ENCODE results near the gene KRTAP4-9. TPM values are rescaled to one million over a fixed set of nuclear protein-coding genes. Genes with fewer than 3 reads are reported as not detected.
"Not testable (repeated sequence)": the region's sequence is repeated elsewhere in the genome, so short reads cannot be mapped to it uniquely, and the experiment has no call there.

Gene KRTAP4-9
- total and polyA plus RNA-seq, 4 donors, result not detected

GRCh38 chr17:41111151-41111885, 6.1 kb downstream of the KRTAP4-9 start:
- WGBS, 2 donors, result 61 to 76% methylated on average over 2 of the region's 2 CpGs
- no peak overlapping the region for H3K9ac ChIP-seq (ENCODE audit: insufficient read depth in 1 of 2, low read length in 2 of 2)

DNA sequence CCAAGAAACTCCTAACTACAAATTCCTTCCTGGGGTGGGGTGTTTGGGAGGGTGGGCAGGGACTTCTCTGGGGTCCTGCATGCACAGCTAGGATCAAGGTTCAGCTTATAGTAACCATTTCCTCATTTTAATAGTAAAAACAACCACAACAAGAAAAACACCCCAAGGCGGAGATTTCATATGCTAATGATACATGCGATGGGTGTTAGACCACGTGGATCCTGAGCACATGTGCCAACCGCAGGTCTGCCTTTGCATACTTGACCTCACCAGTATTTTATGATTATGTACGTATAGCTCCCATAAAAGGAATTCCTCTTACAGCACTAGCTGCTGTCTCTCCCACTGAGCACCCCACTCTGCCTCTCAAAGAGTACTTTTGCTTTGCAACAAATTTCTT, 11.1 kb downstream of the KRTAP4-9 start:
- H3K27ac ChIP-seq (ENCODE audit: low read depth in 1 of 2, low read length in 1 of 2), result no peak overlapping the region
- no peaks in the 10 kb centered on the region for H3K36me3 ChIP-seq (ENCODE audit: control insufficient read depth in 4 of 4, insufficient read depth in 4 of 4, low read length in 4 of 4)
- ATAC-seq (ENCODE audit: insufficient read depth, low FRiP score) (no peak), DNase-seq (no peak)
- H3K4me1 ChIP-seq (ENCODE audit: control insufficient read depth in 5 of 5, insufficient read depth in 5 of 5, low read length in 5 of 5), result no peaks in the 10 kb centered on the region
- H3K4me3 ChIP-seq, result no peak overlapping the region
- no peak overlapping the region for H3K9ac ChIP-seq (ENCODE audit: insufficient read depth in 1 of 2, low read length in 2 of 2)
- no peak for TF ChIP-seq CTCF (IDR thresholded peaks at IDR 0.05; ENCODE audit: control extremely low read depth, extremely low read depth)
- H3K27me3 ChIP-seq (ENCODE audit: control insufficient read depth in 3 of 3, insufficient read depth in 3 of 3, low read length in 2 of 3), result no peaks in the 10 kb centered on the region
- WGBS, 2 donors, result 45 to 71% methylated on average over 5 of the region's 5 CpGs
- peaks cover 0 to 2% (median 0%) of the 10 kb centered on the region in 4 donors for H3K9me3 ChIP-seq (ENCODE audit: control insufficient read depth in 4 of 4, insufficient read depth in 3 of 4, low read length in 3 of 4)

More at GRCh38 chr17:41111151-41111885, 6.1 kb downstream of the KRTAP4-9 start:
- Histone ChIP-seq H3K4me3 (no peak overlapping the region), H3K9me3 (ENCODE audit: control insufficient read depth in 4 of 4, insufficient read depth in 3 of 4, low read length in 3 of 4) (peaks cover 0 to 2% (median 0%) of the 10 kb centered on the region in 4 donors), H3K36me3 (ENCODE audit: control insufficient read depth in 4 of 4, insufficient read depth in 4 of 4, low read length in 4 of 4) (no peaks in the 10 kb centered on the region), H3K27ac (ENCODE audit: low read depth in 1 of 2, low read length in 1 of 2) (no peak overlapping the region), H3K27me3 (ENCODE audit: control insufficient read depth in 3 of 3, insufficient read depth in 3 of 3, low read length in 2 of 3) (no peaks in the 10 kb centered on the region), H3K4me1 (ENCODE audit: control insufficient read depth in 5 of 5, insufficient read depth in 5 of 5, low read length in 5 of 5) (peaks cover 0 to 1% (median 0%) of the 10 kb centered on the region in 5 donors)
- no peak for TF ChIP-seq CTCF (IDR thresholded peaks at IDR 0.05; ENCODE audit: control extremely low read depth, extremely low read depth)
- no peak for ATAC-seq (ENCODE audit: insufficient read depth, low FRiP score)
- no peak for DNase-seq

DNA sequence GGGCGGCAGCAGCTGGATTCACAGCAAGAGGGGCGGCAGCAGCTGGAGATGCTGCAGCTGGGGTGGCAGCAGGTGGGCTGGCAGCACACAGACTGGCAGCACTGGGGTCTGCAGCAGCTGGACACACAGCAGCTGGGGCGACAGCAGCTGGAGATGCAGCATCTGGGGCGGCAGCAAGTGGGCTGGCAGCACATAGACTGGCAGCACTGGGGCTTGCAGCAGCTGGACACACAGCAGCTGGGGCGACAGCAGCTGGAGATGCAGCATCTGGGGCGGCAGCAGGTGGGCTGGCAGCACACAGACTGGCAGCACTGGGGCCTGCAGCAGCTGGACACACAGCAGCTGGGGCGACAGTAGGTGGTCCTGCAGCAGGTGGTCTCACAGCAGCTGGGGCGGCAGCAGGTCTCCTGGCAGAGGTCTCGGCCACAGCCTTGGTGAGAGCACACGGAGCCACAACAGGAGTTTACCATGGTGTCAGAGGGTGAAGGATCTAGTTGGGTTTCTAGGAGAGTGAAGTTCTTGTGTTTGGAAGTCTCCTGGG, 12.7 kb downstream of the KRTAP4-9 start, which contains the start of gene KRTAP4-11:
TSS of gene KRTAP4-11 (minus strand) at position 528 of the 541 bp plus-strand sequence. CDS start at position 470, 58 bp downstream.
- 77 to 88% methylated on average over 10 of the region's 10 CpGs for WGBS, 2 donors
- H3K4me1 ChIP-seq (ENCODE audit: control insufficient read depth in 5 of 5, insufficient read depth in 5 of 5, low read length in 5 of 5); H3K27ac ChIP-seq (ENCODE audit: low read depth in 1 of 2, low read length in 1 of 2); H3K27me3 ChIP-seq (ENCODE audit: control insufficient read depth in 3 of 3, insufficient read depth in 3 of 3, low read length in 2 of 3); ATAC-seq (ENCODE audit: insufficient read depth, low FRiP score); DNase-seq; H3K9me3 ChIP-seq (ENCODE audit: control insufficient read depth in 4 of 4, insufficient read depth in 3 of 4, low read length in 3 of 4); H3K36me3 ChIP-seq (ENCODE audit: control insufficient read depth in 4 of 4, insufficient read depth in 4 of 4, low read length in 4 of 4); H3K4me3 ChIP-seq; H3K9ac ChIP-seq (ENCODE audit: insufficient read depth in 1 of 2, low read length in 2 of 2): not testable (repeated sequence)

GRCh38 chr17:41118721-41119120, 13.5 kb downstream of the KRTAP4-9 start:
- Histone ChIP-seq H3K9ac (ENCODE audit: insufficient read depth in 1 of 2, low read length in 2 of 2) (no peak overlapping the region), H3K27ac (ENCODE audit: low read depth in 1 of 2, low read length in 1 of 2) (no peak overlapping the region), H3K36me3 (ENCODE audit: control insufficient read depth in 4 of 4, insufficient read depth in 4 of 4, low read length in 4 of 4) (no peaks in the 10 kb centered on the region), H3K4me1 (ENCODE audit: control insufficient read depth in 5 of 5, insufficient read depth in 5 of 5, low read length in 5 of 5) (no peaks in the 10 kb centered on the region), H3K9me3 (ENCODE audit: control insufficient read depth in 4 of 4, insufficient read depth in 3 of 4, low read length in 3 of 4) (peaks cover 0 to 3% (median 1%) of the 10 kb centered on the region in 4 donors), H3K4me3 (no peak overlapping the region), H3K27me3 (ENCODE audit: control insufficient read depth in 3 of 3, insufficient read depth in 3 of 3, low read length in 2 of 3) (no peaks in the 10 kb centered on the region)
- DNase-seq, result no peak
- WGBS, 2 donors, result 93 to 96% methylated on average over 4 of the region's 4 CpGs
- no peak for ATAC-seq (ENCODE audit: insufficient read depth, low FRiP score)
- no peak for TF ChIP-seq CTCF (IDR thresholded peaks at IDR 0.05; ENCODE audit: control extremely low read depth, extremely low read depth)

- H3K4me1 ChIP-seq (ENCODE audit: control insufficient read depth in 5 of 5, insufficient read depth in 5 of 5, low read length in 5 of 5); H3K4me3 ChIP-seq: not testable (repeated sequence)
- WGBS, 2 donors, result 33 to 40% methylated on average over 11 of the region's 11 CpGs
These were observed 14.8 kb downstream of the KRTAP4-9 start for GRCh38 chr17:41119696-41120690.

More at GRCh38 chr17:41119696-41120690, 14.8 kb downstream of the KRTAP4-9 start:
- not testable (repeated sequence) for H3K9me3 ChIP-seq (ENCODE audit: control insufficient read depth in 4 of 4, insufficient read depth in 3 of 4, low read length in 3 of 4); ATAC-seq (ENCODE audit: insufficient read depth, low FRiP score); H3K36me3 ChIP-seq (ENCODE audit: control insufficient read depth in 4 of 4, insufficient read depth in 4 of 4, low read length in 4 of 4); H3K27me3 ChIP-seq (ENCODE audit: control insufficient read depth in 3 of 3, insufficient read depth in 3 of 3, low read length in 2 of 3); H3K9ac ChIP-seq (ENCODE audit: insufficient read depth in 1 of 2, low read length in 2 of 2); H3K27ac ChIP-seq (ENCODE audit: low read depth in 1 of 2, low read length in 1 of 2)
- peak in 2 of 3 donors; percentile 11 to 28 for DNase-seq
